K562 (cell line): Measurements from ENCODE around the gene DYSF. TPM values are rescaled to one million over a fixed set of nuclear protein-coding genes. Genes with fewer than 3 reads are reported as not detected.

Source experiments
- ATAC-seq: fragments of 200-7000 bp; cut with Tn5 transposase; 3 replicates; pipeline ENCODE4 v1.9.1; 2020; ENCODE audit warnings: moderate library complexity
- BruUV-seq: library from RNA; stranded (reverse); fragments of 400-500 nt; replicated peaks from 2 replicates; lab custom pipeline; 2021; lab: Mats Ljungman, UMichigan
- CTCF ChIA-PET: fragments of 300-600 bp; formaldehyde crosslinking; extraction: SDS; loops from one replicate; lab custom pipeline; 2021; ENCODE audit warnings: low intra/inter-chr PET ratio; lab: Yijun Ruan, JAX
- POLR2A ChIA-PET: fragments of 300-600, 350-650 bp; sonication (Branson Sonifier 250); formaldehyde crosslinking; extraction: SDS; loops from one replicate; lab custom pipeline; 2021; ENCODE audit warnings: antibody characterized with exemption, inconsistent platforms; lab: Yijun Ruan, JAX
- DNase-seq, 4 experiments: peaks; one replicate each; pipeline versions ENCODE4 v3.0.0 to v3.0.0-alpha.2; 2011 to 2018; ENCODE audit warnings: low spot score in 3 of 4, mixed read lengths in 3 of 4; ENCODE audit errors: extremely low read depth in 1 of 4
- FAIRE-seq: peaks from 2 replicates; lab custom pipeline; 2011; peaks lifted over from hg19 to GRCh38; lab: Jason Lieb, UNC
- H2AFZ ChIP-seq: 2 replicates; pipeline ENCODE4 v1.6.0; 2011; ENCODE audit warnings: low read depth, low read length, control low read depth, inconsistent platforms
- H3K27ac ChIP-seq: fragments of 200-600 bp; 3 replicates; pipeline ENCODE4 v1.8.0; 2011; ENCODE audit warnings: low read depth, mild to moderate bottlenecking, control low read depth, inconsistent platforms, low read length, moderate library complexity, mixed read lengths; ENCODE audit errors: extremely low read depth
- H3K27me3 ChIP-seq, 2 experiments: fragments of 300-600 bp in 1 of 2; 2 replicates in 1 of 2; 3 replicates in 1 of 2; pipeline versions ENCODE4 v1.6.0 to v1.8.0; 2011; ENCODE audit warnings: inconsistent platforms in 2 of 2, low read length in 2 of 2, mild to moderate bottlenecking in 1 of 2, mixed read lengths in 1 of 2, moderate library complexity in 1 of 2; ENCODE audit not compliant: control insufficient read depth in 2 of 2, insufficient read depth in 2 of 2
- H3K36me3 ChIP-seq: fragments of 300-600 bp; 3 replicates; pipeline ENCODE4 v1.8.0; 2011; ENCODE audit warnings: mild to moderate bottlenecking, low read length, inconsistent platforms; ENCODE audit not compliant: control insufficient read depth, insufficient read depth
- H3K4me1 ChIP-seq, 2 experiments: fragments of 200-600 bp in 1 of 2; replicated peaks in 1 of 2; 2 replicates in 1 of 2; 3 replicates in 1 of 2; pipeline versions ENCODE4 v1.5.1 to v1.8.0; 2011; ENCODE audit warnings: inconsistent platforms in 2 of 2, low read length in 2 of 2, mild to moderate bottlenecking in 1 of 2, mixed read lengths in 1 of 2, moderate library complexity in 1 of 2; ENCODE audit not compliant: control insufficient read depth in 2 of 2, insufficient read depth in 2 of 2
- H3K4me2 ChIP-seq: 2 replicates; pipeline ENCODE4 v1.6.1; 2011; ENCODE audit warnings: low read length, control low read depth, inconsistent platforms, mixed read lengths; ENCODE audit not compliant: insufficient read depth
- H3K4me3 ChIP-seq: fragments of 200-600 bp; sonication (generic), shearing (Covaris generic); 2 replicates; pipeline ENCODE4 v1.5.1; 2016; ENCODE audit warnings: control low read depth, inconsistent platforms
- H3K79me2 ChIP-seq: fragments of 200-600 bp; 3 replicates; pipeline ENCODE4 v1.8.0; 2011; ENCODE audit warnings: low read length, inconsistent platforms; ENCODE audit not compliant: control insufficient read depth, insufficient read depth
- H3K9ac ChIP-seq, 2 experiments: 2 replicates each; pipeline versions ENCODE4 v1.6.0 to v1.6.1; 2011; ENCODE audit warnings: low read depth in 2 of 2, low read length in 2 of 2, control low read depth in 1 of 2, inconsistent platforms in 1 of 2, mild to moderate bottlenecking in 1 of 2, mixed read lengths in 1 of 2; ENCODE audit not compliant: insufficient read depth in 1 of 2
- H3K9me1 ChIP-seq: one replicate; pipeline ENCODE4 v1.6.0; 2011; ENCODE audit warnings: inconsistent platforms, mild to moderate bottlenecking, low read length, moderate library complexity; ENCODE audit not compliant: control insufficient read depth, insufficient read depth
- H3K9me3 ChIP-seq: replicated peaks from 2 replicates; pipeline ENCODE4 v1.5.1; 2011; ENCODE audit warnings: low read depth, low read length, inconsistent platforms; ENCODE audit not compliant: control insufficient read depth, insufficient read depth
- H4K20me1 ChIP-seq: replicated peaks from 2 replicates; pipeline ENCODE4 v1.6.1; 2011; ENCODE audit warnings: low read length, inconsistent platforms, mixed read lengths; ENCODE audit not compliant: control insufficient read depth, insufficient read depth
- DNMT1 ChIP-seq: fragments of 450-650 bp; IDR thresholded peaks from 2 replicates; pipeline ENCODE4 v1.6.1; 2016; ENCODE audit warnings: antibody characterized with exemption, mild to moderate bottlenecking
- EP400 ChIP-seq: fragments of 450-650 bp; IDR thresholded peaks from 2 replicates; pipeline ENCODE4 v1.6.1; 2017; ENCODE audit warnings: antibody characterized with exemption, mild to moderate bottlenecking, moderate library complexity
- HMG20A ChIP-seq: fragments of 450-650 bp; formaldehyde crosslinking; conservative IDR thresholded peaks from 2 replicates; pipeline ENCODE4 v1.4.0; 2020; ENCODE audit warnings: mild to moderate bottlenecking, mixed read lengths
- NFE2L1 ChIP-seq: fragments of 450-650 bp; IDR thresholded peaks from 2 replicates; pipeline ENCODE4 v1.6.1; 2016; ENCODE audit warnings: missing genetic modification characterization, low read depth, mild to moderate bottlenecking, missing compliant biosample characterization, moderate library complexity, borderline replicate concordance
- PYGO2 ChIP-seq: fragments of 450-650 bp; IDR thresholded peaks from 2 replicates; pipeline ENCODE4 v1.6.1; 2016; ENCODE audit warnings: mild to moderate bottlenecking, missing genetic modification characterization, moderate library complexity, missing compliant biosample characterization
- RBM15 ChIP-seq: fragments of 200-400 bp; formaldehyde crosslinking; IDR thresholded peaks from 2 replicates; pipeline ENCODE4 v1.6.1; 2018; ENCODE audit warnings: mild to moderate bottlenecking, low read length, moderate library complexity; ENCODE audit not compliant: insufficient read depth
- TEAD1 ChIP-seq, 2 experiments: fragments of 450-650 bp in 1 of 2; sonication (generic) in 1 of 2; formaldehyde crosslinking; IDR thresholded peaks; 2 replicates each; pipeline versions ENCODE4 v1.4.0 to v1.8.0; 2020 to 2022; ENCODE audit warnings: mild to moderate bottlenecking in 2 of 2, missing genetic modification reagents in 1 of 2
- WGBS: fragments of 100-300 bp; shearing (Covaris generic); methylation state at CpG from one replicate; pipeline ENCODE4 v1.1.6; 2016; ENCODE audit warnings: low coverage, mixed read lengths; ENCODE audit not compliant: insufficient coverage; ENCODE audit errors: missing lambda C conversion rate; 5-methylcytosine and 5-hydroxymethylcytosine counted together
- in situ Hi-C: fragments of 300-500 bp; cut with MboI; formaldehyde crosslinking; loops from 4 replicates; pipeline ENCODE4 v1.15.0; 2018; ENCODE audit warnings: inconsistent platforms, mixed read lengths
- intact Hi-C: fragments of 100-400 bp; cut with micrococcal nuclease; formaldehyde crosslinking; loops from 2 replicates; pipeline ENCODE4 v1.14.2; 2022
- polyA plus RNA-seq, 8 experiments: library from polyadenylated mRNA; depleted of rRNA in 4 of 8; stranded (reverse) in 5 of 8; unstranded in 3 of 8; fragments of >200 nt; fragmentation: Nextera tagmentation in 2 of 8; fragmentation: Illumina TruSeq in 1 of 8; extraction: Ambion mirVana in 2 of 8; extraction: Trizol in 1 of 8; gene quantifications; 2 replicates each; pipeline versions ENCODE4 v1.2.1 to v1.2.3, GENCODE V29; 2011 to 2014; ENCODE audit warnings: inconsistent platforms in 1 of 8, missing spikeins in 1 of 8
- total RNA-seq, 7 experiments: library from RNA; depleted of rRNA in 6 of 7; stranded (reverse); fragments of >200 nt in 6 of 7; fragmentation: Illumina TruSeq in 2 of 7; extraction: Trizol in 2 of 7; gene quantifications; 2 replicates each; pipeline versions ENCODE4 v1.2.1 to v1.2.3, GENCODE V29; 2011 to 2021; ENCODE audit warnings: low replicate concordance in 1 of 7
- TF ChIP-seq, protein P1 (sequence below): fragments of 250-450 bp; sonication (Bioruptor Pico); IDR thresholded peaks from 2 replicates; pipeline ENCODE4 v1.4.0; 2020; ENCODE audit warnings: mild to moderate bottlenecking, moderate library complexity
- TF ChIP-seq, protein P2 (sequence below): fragments of 250-450 bp; sonication (Bioruptor Pico); IDR thresholded peaks from 2 replicates; pipeline ENCODE4 v1.8.0; 2022; ENCODE audit warnings: moderate library complexity, mild to moderate bottlenecking, inconsistent platforms
- TF ChIP-seq, protein P3 (sequence below): fragments of 450-650 bp; IDR thresholded peaks from 2 replicates; pipeline ENCODE4 v1.6.1; 2018; ENCODE audit not compliant: partially characterized antibody

The DYSF gene
- total and polyA plus RNA-seq, 9 of the 15 experiments (the other 6 are each of a cell fraction or from before 2014, with no cell fraction given) = 0.01 to 0.80 (median 0.29) TPM

DNA sequence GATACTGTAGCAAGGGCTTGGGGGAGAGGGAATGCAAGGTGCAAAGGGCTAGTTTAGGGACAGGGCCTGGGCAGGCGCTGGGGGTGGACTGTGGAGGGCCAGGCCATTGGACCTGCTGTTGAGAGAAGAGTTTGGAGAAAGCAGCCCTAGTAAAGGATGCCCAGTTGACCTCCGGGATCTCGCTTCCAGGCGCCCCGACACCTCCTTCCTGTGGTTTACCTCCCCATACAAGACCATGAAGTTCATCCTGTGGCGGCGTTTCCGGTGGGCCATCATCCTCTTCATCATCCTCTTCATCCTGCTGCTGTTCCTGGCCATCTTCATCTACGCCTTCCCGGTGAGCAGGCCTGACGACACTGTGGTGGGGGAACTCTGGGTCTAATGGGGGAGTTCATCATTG, 229.0 kb downstream of the DYSF start:
- H3K79me2 ChIP-seq = no peaks in the 10 kb centered on the region
- intact Hi-C loops = no loop called here
- TF ChIP-seq DNMT1 = no peak
- no peak for TF ChIP-seq TEAD1 (CRISPR knock-in tag; IDR thresholded peaks at IDR 0.05)
- TF ChIP-seq NFE2L1 (tag) = no peak
- TF ChIP-seq, protein P1, sequence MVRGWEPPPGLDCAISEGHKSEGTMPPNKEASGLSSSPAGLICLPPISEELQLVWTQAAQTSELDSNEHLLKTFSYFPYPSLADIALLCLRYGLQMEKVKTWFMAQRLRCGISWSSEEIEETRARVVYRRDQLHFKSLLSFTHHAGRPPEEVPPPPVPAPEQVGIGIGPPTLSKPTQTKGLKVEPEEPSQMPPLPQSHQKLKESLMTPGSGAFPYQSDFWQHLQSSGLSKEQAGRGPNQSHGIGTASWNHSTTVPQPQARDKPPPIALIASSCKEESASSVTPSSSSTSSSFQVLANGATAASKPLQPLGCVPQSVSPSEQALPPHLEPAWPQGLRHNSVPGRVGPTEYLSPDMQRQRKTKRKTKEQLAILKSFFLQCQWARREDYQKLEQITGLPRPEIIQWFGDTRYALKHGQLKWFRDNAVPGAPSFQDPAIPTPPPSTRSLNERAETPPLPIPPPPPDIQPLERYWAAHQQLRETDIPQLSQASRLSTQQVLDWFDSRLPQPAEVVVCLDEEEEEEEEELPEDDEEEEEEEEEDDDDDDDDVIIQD (CRISPR knock-in tag) = no peak
- no peak for TF ChIP-seq EP400
- TF ChIP-seq HMG20A (CRISPR knock-in tag) = no peak
- no peak for TF ChIP-seq RBM15
- TF ChIP-seq, protein P2, sequence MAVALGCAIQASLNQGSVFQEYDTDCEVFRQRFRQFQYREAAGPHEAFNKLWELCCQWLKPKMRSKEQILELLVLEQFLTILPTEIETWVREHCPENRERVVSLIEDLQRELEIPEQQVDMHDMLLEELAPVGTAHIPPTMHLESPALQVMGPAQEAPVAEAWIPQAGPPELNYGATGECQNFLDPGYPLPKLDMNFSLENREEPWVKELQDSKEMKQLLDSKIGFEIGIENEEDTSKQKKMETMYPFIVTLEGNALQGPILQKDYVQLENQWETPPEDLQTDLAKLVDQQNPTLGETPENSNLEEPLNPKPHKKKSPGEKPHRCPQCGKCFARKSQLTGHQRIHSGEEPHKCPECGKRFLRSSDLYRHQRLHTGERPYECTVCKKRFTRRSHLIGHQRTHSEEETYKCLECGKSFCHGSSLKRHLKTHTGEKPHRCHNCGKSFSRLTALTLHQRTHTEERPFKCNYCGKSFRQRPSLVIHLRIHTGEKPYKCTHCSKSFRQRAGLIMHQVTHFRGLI (CRISPR knock-in tag) = no peak
- TF ChIP-seq, protein P3, sequence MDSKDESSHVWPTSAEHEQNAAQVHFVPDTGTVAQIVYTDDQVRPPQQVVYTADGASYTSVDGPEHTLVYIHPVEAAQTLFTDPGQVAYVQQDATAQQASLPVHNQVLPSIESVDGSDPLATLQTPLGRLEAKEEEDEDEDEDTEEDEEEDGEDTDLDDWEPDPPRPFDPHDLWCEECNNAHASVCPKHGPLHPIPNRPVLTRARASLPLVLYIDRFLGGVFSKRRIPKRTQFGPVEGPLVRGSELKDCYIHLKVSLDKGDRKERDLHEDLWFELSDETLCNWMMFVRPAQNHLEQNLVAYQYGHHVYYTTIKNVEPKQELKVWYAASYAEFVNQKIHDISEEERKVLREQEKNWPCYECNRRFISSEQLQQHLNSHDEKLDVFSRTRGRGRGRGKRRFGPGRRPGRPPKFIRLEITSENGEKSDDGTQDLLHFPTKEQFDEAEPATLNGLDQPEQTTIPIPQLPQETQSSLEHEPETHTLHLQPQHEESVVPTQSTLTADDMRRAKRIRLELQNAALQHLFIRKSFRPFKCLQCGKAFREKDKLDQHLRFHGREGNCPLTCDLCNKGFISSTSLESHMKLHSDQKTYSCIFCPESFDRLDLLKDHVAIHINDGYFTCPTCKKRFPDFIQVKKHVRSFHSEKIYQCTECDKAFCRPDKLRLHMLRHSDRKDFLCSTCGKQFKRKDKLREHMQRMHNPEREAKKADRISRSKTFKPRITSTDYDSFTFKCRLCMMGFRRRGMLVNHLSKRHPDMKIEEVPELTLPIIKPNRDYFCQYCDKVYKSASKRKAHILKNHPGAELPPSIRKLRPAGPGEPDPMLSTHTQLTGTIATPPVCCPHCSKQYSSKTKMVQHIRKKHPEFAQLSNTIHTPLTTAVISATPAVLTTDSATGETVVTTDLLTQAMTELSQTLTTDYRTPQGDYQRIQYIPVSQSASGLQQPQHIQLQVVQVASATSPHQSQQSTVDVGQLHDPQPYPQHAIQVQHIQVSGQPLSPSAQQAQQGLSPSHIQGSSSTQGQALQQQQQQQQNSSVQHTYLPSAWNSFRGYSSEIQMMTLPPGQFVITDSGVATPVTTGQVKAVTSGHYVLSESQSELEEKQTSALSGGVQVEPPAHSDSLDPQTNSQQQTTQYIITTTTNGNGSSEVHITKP = no peak
- TF ChIP-seq PYGO2 = no peak
- TF ChIP-seq, all 486 proteins: peak for 0
- peaks cover 4% of the 10 kb centered on the region; the same call in 1 of the 2 replicates for H4K20me1 ChIP-seq
- no peak overlapping the region for H2AFZ ChIP-seq
- no TSS peak for BruUV-seq
- H3K4me1 ChIP-seq = no peaks in the 10 kb centered on the region
- H3K36me3 ChIP-seq = no peaks in the 10 kb centered on the region
- POLR2A ChIA-PET = interaction anchor here (1.2 kb wide), 1 partner anchor 14 kb away, joined by 4 read pairs; no protein-coding TSS in a partner anchor
- H3K27me3 ChIP-seq = peaks cover 3 to 46% of the 10 kb centered on the region in 2 experiments; a peak in 3 of 5 replicates
- H3K9ac ChIP-seq = no peak overlapping the region
- no peak overlapping the region for H3K27ac ChIP-seq
- in situ Hi-C loops = no loop called here
- ATAC-seq (no peak), DNase-seq (no peak), FAIRE-seq (no peak)
- CTCF ChIA-PET = no interaction called here
- WGBS = 4% methylated on average over 11 of the region's 11 CpGs
- no peak overlapping the region for H3K4me2 ChIP-seq
- no peak overlapping the region for H3K4me3 ChIP-seq
- no peaks in the 10 kb centered on the region for H3K9me1 ChIP-seq
- H3K9me3 ChIP-seq = no peaks in the 10 kb centered on the region
